ENCODE measurements around the gene FKBP1B.
A peak's percentile ranks its signal among the peaks of the same experiment; 100 is the strongest.
"Not testable (repeated sequence)": the region's sequence is repeated elsewhere in the genome, so short reads cannot be mapped to it uniquely, and the experiment has no call there.

FKBP1B gene

DNA sequence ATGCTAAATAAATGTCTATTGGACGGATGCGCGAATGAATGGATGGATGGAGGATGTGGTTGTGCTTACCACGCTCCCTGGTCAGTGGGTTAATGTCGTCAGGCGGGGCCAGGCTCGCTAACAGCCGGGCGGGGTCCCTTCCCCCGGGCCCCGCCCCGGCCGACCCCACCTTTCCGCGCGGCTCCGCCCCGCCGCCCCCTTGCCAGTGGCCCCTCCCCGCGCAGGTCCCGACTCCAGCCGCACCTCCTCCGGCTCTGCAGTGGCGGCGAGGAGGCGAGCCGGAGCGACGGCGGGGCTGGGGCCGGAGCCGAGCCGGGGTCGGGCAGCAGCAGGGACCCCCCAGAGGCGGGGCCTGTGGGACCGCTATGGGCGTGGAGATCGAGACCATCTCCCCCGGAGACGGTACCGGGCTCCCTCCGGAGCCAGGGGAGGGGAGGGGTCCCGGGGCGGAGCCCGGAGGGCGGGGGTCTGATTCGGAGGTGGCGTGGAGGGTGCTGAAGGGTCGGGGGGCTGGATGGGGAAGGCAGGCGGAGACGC lies at the start of gene FKBP1B:
Gene FKBP1B (plus strand): TSS at position 257 of the 537 bp plus-strand sequence. CDS start 109 bp downstream, at position 366.
- DNase-seq = peak in 1 of 2 donors; percentile 12

DNA sequence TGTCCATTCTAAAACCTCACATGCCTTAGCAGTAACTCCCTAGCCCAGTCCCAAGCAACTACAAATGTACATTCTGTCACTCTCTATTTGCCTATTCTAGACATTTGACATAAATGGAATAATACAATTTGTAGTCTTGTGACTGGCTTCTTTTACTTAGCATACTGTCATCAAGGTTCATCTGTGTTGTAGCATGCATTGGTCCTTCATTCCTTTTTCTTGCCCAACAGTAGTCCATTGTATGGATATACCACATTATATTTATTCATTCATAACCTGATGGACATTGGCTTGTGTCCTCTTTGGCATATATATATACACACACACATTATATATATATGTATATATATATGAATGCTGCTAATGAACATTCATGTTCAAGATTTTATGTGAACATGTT lies 41.8 kb upstream of the FKBP1B start:
- no peak for DNase-seq

DNA sequence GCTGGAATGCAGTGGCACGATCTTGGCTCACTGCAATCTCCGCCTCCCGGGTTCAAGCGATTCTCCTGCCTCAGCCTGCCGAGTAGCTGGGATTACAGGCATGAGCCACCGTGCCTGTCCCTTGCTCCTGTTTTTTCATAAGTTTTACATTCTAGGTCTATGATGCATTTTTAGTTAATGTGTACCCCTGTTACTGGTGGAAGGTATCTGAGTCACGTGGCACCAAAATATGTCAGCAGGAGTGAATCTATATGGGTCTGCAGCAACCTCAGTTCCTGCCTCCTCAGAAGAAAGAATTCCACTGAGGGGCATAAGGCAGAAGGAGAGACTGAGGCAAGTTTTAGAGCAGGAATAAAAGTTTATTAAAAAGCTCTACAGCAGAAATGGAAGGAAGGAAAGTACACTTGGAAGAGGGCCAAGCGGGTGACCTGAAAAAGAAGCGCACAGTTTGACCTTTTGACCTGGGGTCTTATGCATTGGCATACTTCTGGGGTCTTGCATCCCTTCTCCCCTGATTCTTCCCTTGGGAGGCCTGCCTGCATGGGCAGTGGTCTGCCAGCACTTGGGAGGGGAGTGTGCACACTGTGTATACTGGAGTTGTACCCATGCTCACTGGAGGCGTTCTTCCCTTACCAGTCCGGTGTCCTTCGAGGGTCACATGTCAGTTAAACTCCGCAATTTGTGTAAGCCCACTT lies 40.7 kb upstream of the FKBP1B start:
- no peak for DNase-seq

DNA sequence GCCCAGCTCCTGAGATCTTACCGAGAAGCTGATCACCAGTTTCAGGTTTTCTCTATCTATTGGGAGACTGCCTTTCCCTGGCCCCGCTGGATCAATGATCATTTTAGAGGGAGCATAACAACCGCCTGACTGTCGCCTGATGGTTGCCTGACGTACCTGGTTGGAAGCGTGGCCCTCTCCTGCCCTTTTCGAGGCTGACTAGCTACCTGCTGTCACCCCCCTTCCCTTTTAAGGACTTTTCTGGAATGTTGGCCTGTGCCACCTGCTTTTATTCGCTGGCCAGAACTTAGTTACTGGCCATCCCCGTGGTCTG lies 40.2 kb upstream of the FKBP1B start:
- no peak for DNase-seq

DNA sequence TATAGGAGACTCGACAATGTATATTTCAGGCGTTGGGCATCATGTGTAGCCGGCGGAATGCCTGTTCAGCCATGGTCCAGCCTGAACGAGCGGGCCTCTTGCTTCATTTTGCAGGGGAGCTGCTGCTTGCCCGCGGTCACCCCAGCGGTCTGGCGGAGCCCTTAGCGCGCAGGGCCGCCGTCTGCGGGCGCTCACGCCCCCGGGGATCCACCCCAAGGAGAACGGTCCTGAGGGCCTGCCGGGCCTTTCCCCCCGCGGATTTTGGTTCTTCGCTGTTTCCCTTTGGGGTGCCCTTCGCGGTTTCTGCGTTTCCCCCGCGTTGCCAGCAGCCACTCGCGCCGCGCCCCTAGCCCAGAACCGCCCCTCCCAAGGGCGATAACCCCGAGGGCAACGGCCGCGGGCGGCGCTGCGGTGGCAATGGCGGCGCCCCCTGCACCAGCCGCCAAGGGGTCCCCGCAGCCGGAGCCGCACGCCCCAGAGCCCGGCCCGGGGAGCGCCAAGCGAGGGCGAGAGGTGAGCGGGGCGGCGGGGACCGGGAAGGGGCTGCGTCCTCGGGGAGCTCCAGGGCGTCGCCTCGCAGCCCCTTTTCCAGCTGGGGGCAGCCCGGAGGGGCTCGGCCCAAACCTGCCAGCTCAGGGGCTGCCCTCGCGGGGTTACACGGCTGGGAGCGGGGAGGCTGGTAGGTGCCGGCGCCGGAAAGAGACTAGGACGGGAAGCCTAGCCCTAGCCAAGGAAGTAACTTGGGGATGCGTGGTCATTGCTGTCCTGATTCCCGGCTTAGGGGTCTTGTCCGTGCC lies 39.7 kb upstream of the FKBP1B start, which contains the start of gene MFSD2B:
Gene MFSD2B (plus strand): TSS at position 406 of the 797 bp plus-strand sequence. CDS start 12 bp downstream, at position 418.
- no peak for DNase-seq

DNA sequence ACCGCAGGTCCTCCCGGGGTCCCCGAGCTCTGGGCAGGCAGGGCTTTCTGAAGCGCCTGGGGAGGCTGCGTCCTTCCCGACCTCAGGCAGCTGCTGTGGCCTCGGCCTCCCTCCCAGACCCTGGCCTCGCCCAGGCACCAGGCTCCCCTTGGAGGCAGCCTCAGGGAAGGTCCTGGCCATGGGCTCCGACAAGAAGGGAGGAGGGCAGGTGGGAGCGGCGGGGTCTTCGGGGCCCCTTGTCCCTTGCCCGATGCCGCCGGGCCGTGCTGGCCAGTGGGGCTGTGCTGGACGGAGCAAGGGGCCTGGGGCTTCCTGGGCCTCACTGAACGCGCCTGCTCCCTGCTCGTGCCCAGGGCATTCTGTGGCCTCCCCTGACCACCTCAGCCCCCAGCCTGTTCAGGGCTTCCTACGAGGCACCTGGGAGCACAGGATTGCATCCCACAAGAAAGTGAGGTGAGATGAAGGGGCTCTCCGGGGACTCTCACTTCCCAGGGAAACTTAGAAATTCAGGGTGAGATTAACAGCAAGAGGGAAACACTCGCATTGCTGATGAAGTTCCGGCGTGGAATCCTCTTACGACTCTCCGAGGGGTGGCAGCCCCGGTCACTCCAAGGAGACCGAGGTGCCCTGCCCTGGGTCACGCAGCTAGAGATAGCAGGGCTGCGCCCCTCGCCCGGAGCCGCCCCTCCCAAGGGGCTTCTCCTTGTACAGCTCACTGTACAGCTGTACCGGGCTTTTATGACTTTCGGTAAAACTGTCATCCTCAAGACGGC lies 38.9 kb upstream of the FKBP1B start:
- DNase-seq = no peak

DNA sequence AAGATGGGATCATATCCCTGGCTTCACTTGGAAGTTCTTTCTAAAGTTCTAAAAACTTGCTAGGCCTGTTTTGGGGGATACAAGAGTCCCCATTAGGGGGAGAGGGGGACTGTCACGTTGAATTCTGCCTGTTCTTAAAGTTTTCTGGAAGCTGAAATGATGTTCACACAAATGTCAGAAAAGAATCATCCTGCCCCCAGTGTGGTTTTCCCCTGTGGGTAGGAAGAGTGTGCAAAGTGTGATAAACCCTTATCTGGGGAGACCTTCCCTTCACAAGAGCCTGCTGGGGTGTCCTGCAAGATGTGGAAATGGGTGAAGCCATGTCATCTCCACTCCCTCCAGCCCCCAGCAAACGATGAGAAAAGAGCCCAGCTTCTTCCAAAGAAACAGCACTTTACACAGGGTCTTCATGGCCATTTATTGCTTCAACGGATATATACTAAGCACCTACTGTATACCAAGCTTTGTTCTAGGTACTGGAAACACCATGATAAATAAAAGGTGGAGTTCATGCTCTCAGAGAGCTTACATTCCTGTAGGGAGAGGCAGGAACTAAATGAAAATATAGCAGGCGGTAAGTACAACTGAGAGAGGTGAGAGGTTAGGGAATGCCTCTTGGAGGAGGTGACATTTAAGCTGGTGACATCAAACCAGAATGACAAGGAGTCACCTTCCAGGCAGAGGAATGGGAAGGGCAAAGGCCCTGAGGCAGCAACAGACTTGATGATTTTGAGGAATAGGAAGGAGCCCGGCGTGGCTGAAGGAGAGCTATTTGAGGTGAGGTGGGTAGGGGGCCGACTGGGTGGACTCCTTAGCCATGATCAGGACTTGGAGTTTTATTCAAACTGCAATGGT lies 38.1 kb upstream of the FKBP1B start:
- DNase-seq = peak in 1 of 2 donors; percentile 52

DNA sequence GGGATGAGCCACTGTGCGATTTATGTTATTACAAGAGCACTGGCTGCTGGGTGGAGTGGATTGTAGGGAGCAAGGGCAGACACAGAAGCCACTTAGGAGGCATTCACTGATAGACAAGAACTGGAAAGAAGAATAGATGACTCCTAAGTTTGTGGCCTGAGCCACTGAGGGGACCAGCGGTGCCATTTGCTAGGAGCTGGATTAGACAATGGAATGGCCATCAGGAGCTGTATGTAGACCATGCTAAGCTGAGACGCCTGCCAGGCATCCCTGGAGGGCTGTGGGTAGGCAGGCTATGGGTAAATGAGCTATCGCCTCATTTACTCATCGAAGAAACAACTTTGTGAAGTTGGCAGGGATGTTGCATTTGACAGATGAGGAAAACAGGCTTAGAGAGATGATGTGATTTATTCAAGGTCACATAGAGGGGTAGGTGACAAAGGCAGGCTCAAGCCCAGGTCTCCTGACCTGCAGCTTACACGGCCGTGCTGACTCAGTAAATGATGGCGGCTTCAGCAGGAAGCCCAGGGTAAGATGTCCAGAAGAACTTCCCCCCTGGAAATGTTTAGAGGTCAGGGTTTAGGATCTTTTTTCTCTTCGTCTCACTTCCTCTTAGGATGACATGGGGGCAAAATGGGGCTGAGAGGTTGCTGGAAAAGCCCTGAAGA lies 36.9 kb upstream of the FKBP1B start:
- no peak for DNase-seq

DNA sequence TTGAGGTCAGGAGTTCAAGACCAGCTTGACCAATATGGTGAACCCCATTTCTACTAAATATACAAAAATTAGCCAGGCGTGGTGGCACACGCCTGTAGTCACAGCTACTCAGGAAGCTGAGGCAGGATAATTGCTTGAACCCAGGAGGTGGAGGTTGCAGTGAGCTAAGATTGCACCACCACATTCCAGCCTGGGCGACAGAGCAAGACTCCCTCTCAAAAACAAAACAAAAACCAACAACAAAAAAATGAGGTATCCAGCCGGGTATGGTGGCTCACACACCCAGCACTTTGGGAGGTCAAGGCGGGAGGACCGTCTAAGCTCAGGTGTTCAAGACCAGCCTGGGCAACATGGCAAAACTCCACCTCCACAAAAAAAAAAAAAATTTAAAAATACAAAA lies 34.6 kb upstream of the FKBP1B start:
- not testable (repeated sequence) for DNase-seq

DNA sequence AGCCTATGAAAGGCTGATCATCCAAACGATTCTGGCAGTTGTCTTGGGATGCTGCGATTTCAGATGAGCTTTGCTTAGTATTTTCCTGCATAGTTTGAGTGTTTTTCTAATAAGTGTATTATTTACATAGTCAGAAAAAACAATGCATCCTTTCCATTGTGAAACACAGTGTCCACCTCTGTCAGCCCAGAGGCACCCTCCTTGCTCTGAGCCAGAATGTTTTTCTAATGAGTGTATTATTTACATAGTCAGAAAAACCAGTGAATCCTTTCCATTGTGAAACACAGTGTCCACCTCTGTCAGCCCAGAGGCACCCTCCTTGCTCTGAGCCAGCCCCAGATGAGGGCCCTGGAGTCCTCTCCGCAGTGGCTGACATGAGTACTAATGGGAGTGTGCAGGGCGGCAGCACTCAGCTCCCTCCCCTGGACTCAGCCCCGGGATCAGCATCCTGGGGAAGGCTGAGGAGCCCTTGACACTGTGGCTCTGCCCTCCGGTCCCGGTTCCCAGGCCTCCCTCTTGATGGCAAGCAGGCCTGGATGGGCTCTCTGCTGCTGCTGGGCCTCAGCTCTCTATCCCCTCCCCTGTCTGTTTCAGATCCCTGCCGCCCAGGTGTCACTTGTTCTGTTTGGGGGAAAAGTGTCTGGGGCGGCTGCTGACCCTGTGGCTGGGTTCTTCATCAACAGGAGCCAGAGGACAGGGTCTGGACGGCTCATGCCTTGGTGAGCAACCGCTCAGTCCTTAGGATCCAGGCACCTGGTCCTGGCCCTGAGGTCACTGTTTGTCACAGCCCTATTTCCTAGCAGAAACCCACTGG lies 33.8 kb upstream of the FKBP1B start:
- no peak for DNase-seq

DNA sequence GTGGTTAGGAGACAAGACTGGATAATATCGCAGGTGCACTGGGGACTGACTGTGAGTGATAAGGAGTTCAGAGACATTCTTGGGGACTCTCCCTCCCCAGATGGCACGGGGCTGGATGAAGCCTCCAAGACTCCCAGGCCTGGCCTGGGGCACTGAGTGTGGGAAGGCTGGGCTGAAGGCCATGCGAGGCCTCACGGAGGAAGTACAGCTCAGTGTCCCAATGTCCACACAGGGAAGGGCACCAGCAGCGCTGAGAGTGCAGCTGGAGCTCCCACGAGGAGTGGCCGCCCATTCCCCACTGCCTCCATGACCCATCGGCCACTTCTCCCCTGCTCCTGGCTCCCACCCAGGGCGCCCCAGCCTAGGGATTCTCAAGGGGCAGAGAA lies 33.2 kb upstream of the FKBP1B start:
- DNase-seq = no peak

DNA sequence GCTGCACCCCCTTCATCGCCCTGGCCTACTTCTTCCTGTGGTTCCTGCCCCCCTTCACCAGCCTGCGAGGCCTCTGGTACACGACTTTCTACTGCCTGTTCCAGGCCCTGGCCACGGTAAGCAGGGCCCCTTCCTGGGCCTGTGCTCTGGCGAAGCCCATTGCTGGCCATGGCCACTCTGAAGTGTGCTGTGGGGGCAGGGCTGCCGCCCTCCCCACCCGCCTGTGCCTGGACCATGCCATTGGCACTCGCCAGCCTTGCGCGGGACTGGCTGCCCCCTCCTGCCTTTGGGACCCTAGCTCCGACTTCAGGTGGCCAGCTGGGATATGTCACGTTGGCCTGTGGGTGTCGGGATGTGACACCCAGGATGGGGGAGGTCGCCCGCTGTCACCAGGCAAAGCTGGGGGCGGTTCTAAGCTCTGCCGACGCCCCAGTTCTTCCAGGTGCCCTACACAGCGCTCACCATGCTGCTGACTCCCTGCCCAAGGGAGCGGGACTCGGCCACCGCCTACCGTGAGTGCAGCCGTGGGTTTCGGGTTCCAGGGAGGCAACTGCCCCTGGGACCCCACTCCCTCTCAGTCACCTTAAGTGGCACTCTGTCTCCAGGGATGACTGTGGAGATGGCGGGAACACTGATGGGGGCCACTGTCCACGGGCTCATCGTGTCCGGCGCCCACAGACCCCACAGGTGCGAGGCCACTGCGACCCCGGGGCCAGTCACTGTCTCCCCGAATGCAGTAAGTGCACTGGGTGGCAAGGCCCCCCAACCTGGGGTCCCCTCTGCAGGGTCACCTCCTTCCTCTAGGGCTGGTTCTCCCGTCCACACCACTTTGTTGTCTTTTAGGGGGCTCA lies 32.5 kb upstream of the FKBP1B start:
- no peak for DNase-seq

DNA sequence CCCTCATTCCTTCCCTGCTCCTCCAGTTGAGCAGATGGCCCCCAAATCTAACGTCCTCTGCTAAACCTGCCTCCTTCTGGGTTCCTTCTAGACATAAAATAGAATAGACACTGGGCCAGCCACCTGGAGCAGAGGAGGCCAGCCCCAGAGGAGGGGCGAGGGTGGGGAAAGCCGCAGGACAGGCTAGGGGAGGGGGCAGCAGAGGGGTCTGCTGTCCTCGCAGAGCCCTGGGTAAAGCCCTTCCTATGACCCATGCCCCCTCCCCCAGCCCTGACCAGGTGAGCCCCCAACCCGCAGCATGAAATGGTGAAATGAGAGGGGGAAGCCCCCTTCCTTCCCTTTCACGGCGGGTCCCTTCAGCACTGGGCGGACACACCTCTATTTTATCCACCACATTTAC lies 31.8 kb upstream of the FKBP1B start:
- DNase-seq = no peak

DNA sequence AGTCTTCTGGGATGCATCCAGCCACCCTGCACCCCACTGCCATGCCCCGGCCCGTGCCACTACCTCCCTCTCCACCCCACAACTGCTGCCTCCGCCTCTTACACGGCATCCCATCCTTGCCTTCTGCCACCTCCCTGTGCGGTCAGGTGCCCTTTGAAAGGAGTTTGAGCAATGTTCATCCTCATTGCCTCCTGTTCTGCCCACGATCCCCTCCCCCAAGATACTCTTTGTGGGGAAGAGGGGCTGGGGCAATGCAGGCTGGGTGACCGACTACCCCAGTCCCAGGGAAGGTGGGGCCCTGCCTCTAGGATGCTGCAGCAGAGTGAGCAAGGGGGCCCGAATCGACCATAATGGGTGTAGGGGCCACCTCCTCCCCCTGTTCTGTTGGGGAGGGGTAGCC lies 31.3 kb upstream of the FKBP1B start:
- DNase-seq = no peak

DNA sequence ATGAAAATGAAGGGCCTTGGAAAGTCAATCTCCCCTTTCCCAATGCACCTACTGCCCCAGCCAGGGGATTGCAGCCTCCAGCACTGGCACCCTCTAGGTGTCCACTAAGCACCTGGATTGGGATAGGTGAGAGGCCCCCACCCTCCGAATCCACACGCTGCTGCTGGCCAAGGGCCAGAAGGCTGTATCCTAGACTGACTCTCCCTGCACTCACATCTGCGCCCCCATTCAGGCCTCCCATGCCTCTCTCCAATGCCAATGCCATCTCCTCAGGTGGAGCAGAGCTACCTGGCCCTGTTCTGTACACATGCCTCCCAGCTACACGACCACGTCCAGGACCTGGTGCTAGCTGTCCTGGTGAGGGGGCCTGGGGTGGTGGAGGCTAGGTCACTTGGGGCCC lies 29.8 kb upstream of the FKBP1B start:
- DNase-seq = no peak

DNA sequence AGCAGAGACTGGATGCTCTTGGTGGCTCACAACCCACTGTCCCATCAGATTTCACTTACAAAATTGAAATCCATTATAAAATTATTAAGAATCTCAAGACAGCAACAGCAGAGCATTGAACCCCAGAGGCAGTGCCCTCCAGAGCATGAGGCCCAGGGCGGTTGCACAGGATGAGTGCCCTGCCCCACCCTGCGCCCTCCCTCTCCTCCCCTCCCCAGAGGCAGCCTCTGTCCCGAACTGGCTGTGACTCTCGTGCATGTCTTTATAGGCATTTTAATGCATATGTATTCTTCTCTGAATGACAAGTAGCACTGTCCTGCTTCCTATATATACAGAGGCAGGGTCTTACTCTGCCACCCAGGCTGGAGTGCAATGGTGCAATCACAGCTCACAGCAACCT lies 29.3 kb upstream of the FKBP1B start:
- no peak for DNase-seq

DNA sequence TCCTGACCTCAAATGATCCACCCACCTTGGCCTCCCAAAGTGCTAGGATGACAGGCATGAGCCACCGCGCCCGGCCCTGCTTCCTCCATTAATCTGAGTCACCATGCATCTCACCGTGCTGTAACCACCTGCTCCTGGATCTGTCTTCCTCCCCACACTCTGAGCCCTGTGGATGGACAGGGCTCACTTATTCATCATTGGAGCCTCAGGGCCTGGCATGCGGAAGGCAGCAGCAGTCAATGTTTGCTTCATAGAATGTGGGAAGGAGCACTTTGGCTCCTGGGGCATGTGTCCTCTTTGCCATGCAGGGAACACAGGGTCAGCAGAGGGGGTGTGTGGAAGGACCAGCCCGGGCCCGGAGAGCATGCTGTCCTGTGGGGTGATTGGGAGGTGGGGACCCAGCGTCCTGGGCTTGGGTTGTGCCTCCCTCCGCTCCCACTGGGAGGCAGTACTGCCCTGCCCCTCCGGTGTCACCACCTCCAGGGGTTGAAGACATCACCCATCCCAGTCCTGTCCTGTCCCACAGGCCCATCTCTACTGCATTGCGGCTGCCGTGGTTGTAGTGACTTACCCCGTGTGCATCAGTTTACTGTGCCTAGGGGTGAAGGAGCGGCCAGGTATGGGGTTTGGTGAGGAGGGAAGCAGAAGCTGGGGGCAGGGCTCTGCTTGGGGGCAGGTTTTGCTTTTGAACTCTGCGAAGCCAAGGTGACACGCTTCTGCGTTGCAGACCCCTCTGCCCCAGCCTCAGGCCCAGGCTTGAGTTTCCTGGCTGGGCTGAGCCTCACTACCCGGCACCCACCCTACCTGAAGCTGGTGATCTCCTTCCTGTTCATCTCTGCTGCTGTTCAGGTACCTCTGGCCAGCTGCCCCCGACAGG lies 28.2 kb upstream of the FKBP1B start:
- DNase-seq = no peak

DNA sequence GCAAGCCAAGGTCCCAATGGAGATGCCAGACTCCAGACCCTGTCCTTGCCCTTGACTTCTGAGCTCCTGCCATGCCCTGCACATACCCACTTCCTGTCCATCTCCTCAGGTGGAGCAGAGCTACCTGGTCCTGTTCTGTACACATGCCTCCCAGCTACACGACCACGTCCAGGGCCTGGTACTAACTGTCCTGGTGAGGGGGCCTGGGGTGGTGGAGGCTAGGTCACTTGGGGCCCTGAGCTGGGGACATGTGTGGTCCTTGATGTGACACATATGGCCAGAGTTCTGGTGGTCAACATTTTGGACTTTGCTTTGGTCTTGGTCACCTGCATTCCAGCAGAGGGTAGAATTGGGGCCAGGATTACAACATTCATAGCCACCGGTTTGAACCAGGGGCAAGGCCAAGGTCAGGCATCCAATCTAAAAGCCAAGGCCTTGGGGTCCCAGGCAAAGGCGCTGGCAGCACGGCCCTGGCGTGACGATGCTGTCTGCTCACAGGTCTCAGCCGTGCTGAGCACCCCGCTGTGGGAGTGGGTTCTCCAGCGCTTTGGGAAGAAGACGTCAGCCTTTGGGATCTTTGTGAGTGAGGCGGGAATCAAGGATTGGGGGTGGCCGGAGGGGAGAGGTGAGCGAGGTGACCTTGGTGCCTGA lies 27.1 kb upstream of the FKBP1B start:
- no peak for DNase-seq

All from bone marrow (tissue), 2 donors.